CD4-positive, alpha-beta memory T cell (primary cell): ENCODE data around the gene MRPS35. TPM values are rescaled to one million over a fixed set of nuclear protein-coding genes. Genes with fewer than 3 reads are reported as not detected.

Experiments
- CTCF ChIA-PET: fragments of 350-600 bp; sonication (Branson Sonifier 250); formaldehyde crosslinking; loops from one replicate; lab custom pipeline; 2021; ENCODE audit warnings: inconsistent platforms; ENCODE audit not compliant: partially characterized antibody; lab: Charles Lee
- POLR2A ChIA-PET: fragments of 350-600 bp; sonication (Branson Sonifier 250); formaldehyde crosslinking; loops from one replicate; lab custom pipeline; 2021; ENCODE audit not compliant: partially characterized antibody; lab: Charles Lee
- DNase-seq, 5 donors: peaks; one replicate each; pipeline versions ENCODE4 v3.0.0 to v3.0.0-alpha.2; 2020 to 2022; ENCODE audit warnings: mixed read lengths in 1 of 5
- H3K27ac ChIP-seq: one replicate; pipeline ENCODE4 v1.7.0; 2013; ENCODE audit warnings: low read depth, low read length
- H3K27me3 ChIP-seq: 2 replicates; pipeline ENCODE4 v1.7.0; 2013; ENCODE audit warnings: mild to moderate bottlenecking, low read length, moderate library complexity; ENCODE audit not compliant: insufficient read depth
- H3K36me3 ChIP-seq: 2 replicates; pipeline ENCODE4 v1.7.0; 2013; ENCODE audit warnings: mild to moderate bottlenecking, low read length, moderate library complexity; ENCODE audit not compliant: insufficient read depth
- H3K4me1 ChIP-seq: 2 replicates; pipeline ENCODE4 v1.7.0; 2013; ENCODE audit warnings: mild to moderate bottlenecking, low read length, moderate library complexity; ENCODE audit not compliant: insufficient read depth
- H3K4me3 ChIP-seq, 2 donors: one replicate each; pipeline ENCODE4 v1.7.0; 2013; ENCODE audit warnings: low read length in 2 of 2, mild to moderate bottlenecking in 1 of 2
- H3K9me3 ChIP-seq, 2 donors: one replicate each; pipeline ENCODE4 v1.7.0; 2013; ENCODE audit warnings: low read length in 2 of 2, control low read depth in 1 of 2; ENCODE audit not compliant: control insufficient read depth in 1 of 2
- H3K27ac Mint-ChIP-seq, 7 donors: one replicate each; pipeline ENCODE4 v1.8.0; 2020 to 2021; ENCODE audit warnings: mixed read lengths in 7 of 7, mild to moderate bottlenecking in 6 of 7, inconsistent platforms in 3 of 7, moderate library complexity in 3 of 7
- H3K27me3 Mint-ChIP-seq, 2 donors: one replicate each; pipeline ENCODE4 v1.8.0; 2020 to 2021; ENCODE audit warnings: mixed read lengths in 2 of 2
- H3K36me3 Mint-ChIP-seq, 2 donors: one replicate each; pipeline ENCODE4 v1.8.0; 2020 to 2021; ENCODE audit warnings: mixed read lengths in 2 of 2, inconsistent platforms in 1 of 2, mild to moderate bottlenecking in 1 of 2
- H3K4me1 Mint-ChIP-seq, 4 donors: one replicate each; pipeline ENCODE4 v1.8.0; 2020 to 2021; ENCODE audit warnings: mixed read lengths in 4 of 4, mild to moderate bottlenecking in 1 of 4
- H3K4me3 Mint-ChIP-seq, 8 donors: one replicate each; pipeline ENCODE4 v1.8.0; 2020 to 2021; ENCODE audit warnings: mixed read lengths in 8 of 8, mild to moderate bottlenecking in 7 of 8, moderate library complexity in 6 of 8, inconsistent platforms in 3 of 8
- H3K9me3 Mint-ChIP-seq, 8 donors: one replicate each; pipeline ENCODE4 v1.8.0; 2020 to 2021; ENCODE audit warnings: mixed read lengths in 8 of 8, mild to moderate bottlenecking in 5 of 8, inconsistent platforms in 3 of 8, moderate library complexity in 1 of 8
- intact Hi-C: fragments of 100-400 bp; cut with micrococcal nuclease; formaldehyde crosslinking; loops from one replicate; pipeline ENCODE4 v1.15.1; 2023
- polyA plus RNA-seq, 2 donors: library from polyadenylated mRNA; unstranded; fragments of 300-500 nt; fragmentation: Illumina TruSeq; gene quantifications; one replicate each; pipeline ENCODE4 v1.2.3, GENCODE V29; 2021
- total RNA-seq, 2 experiments: library from RNA; stranded (reverse); gene quantifications; one replicate each; pipeline ENCODE4 v1.2.3, GENCODE V29; 2021

MRPS35 gene
- total RNA-seq (10 to 100 TPM; 20.3 to 21.1 TPM), polyA plus RNA-seq (10 to 100 TPM; 61.3 to 69.8 TPM)

DNA sequence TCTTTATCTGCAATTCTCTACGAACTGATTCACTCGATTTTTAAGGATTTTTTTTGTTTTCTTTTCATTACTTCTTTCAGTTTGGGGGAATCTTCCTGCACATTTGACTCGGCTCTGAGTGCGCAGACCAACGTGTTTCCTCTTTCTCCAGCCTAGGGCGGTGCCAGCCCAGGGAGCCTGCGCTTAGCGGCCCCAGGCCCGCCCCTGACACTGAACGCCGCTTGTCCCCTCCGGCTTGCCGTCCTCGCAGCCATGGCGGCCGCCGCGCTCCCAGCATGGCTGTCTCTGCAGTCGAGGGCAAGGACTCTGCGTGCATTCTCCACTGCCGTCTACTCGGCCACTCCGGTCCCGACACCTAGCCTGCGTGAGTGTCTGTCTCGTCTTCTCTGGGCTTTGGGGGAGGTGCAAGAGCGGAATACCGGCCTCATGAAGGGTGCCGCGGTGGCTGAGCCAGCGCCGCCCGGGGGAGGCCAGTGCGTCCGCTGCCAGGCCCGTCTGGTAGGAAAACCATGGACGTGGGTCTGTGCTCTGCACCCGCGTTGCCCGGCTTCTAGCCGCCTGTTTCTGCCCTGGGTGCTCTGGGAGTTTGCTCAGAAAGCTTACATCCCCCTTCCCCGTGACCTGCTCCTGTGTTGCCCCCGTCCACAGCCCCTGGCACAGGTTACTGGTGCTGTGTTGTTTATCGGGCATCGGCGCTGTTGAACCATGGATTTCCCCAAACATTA is at the start of gene MRPS35:
MRPS35 (plus strand) TSS at position 241 of the 725 bp plus-strand sequence; CDS start at position 253, 12 bp downstream.
- Mint-ChIP-seq H3K4me3 (peak within 1 kb of the TSS; percentile 92 to 100 (median 98)), H3K27me3 (no peaks in the 10 kb centered on the region), H3K4me1 (peaks cover 15 to 44% (median 29%) of the 10 kb centered on the region in 4 donors), H3K9me3 (peaks cover 0 to 5% (median 0%) of the 10 kb centered on the region in 8 donors), H3K36me3 (peaks cover 4 to 29% of the 10 kb centered on the region in 2 donors), H3K27ac (peak within 1 kb of the TSS; percentile 90 to 99 (median 97))
- Histone ChIP-seq H3K36me3 (peaks cover 3% of the 10 kb centered on the region), H3K9me3 (no peaks in the 10 kb centered on the region), H3K4me3 (peak within 1 kb of the TSS; percentile 52 to 78), H3K4me1 (peaks cover 25% of the 10 kb centered on the region), H3K27me3 (no peaks in the 10 kb centered on the region), H3K27ac (peak within 1 kb of the TSS; percentile 70)
- DNase-seq, result peak; percentile 90 to 92 (median 91)
- POLR2A ChIA-PET, result interaction anchor here (0.6 to 1.6 kb wide), 5 partner anchors 10 to 479 kb away, joined by 3 to 11 read pairs (median 4); partner anchors contain the start of genes CCDC91, KLHL42 and MANSC4
- CTCF ChIA-PET, result no interaction called here
- intact Hi-C loops, result loop anchor here (1.0 to 2.0 kb wide), 5 partner anchors 70 to 772 kb away; partner anchors contain the start of genes CCDC91, FGFR1OP2, KLHL42 and MANSC4

DNA sequence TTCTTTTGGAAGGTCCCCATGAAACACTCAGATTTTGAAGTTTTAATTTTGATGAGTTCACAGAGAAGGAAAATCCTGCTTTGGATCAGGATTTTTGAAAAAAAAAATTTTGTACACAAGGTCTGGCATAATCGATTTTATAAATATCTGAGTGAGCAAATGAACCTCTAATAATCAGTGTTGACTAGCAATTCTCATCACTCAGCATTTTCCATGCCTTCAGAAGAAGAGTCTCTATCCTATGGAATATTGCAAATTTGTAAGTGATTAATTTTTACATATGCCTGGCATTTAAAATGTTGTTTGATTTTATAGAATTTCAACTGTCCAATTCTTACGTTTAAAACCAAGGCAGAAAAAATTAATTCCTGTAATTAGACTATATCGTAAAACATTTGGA is 44.9 kb upstream of the MRPS35 start:
- Mint-ChIP-seq H3K27me3 (peaks cover 0 to 3% of the 10 kb centered on the region in 2 donors), H3K4me1 (no peaks in the 10 kb centered on the region), H3K27ac (no peak overlapping the region), H3K36me3 (peaks cover 0 to 13% of the 10 kb centered on the region in 2 donors), H3K4me3 (no peak overlapping the region), H3K9me3 (peaks cover 0 to 2% (median 0%) of the 10 kb centered on the region in 8 donors)
- Histone ChIP-seq H3K4me3 (no peak overlapping the region), H3K27ac (no peak overlapping the region), H3K9me3 (no peaks in the 10 kb centered on the region), H3K27me3 (no peaks in the 10 kb centered on the region), H3K36me3 (no peaks in the 10 kb centered on the region), H3K4me1 (no peaks in the 10 kb centered on the region)
- no peak for DNase-seq
- intact Hi-C loops, result no loop called here
- ChIA-PET CTCF (no interaction called here), POLR2A (no interaction called here)

GRCh38 chr12:27666510-27666909 is 44.1 kb upstream of the MRPS35 start:
- H3K36me3 Mint-ChIP-seq, result peaks cover 0 to 10% of the 10 kb centered on the region in 2 donors
- H3K4me3 ChIP-seq, result no peak overlapping the region
- ChIA-PET POLR2A (no interaction called here), CTCF (no interaction called here)
- DNase-seq, result no peak
- no peaks in the 10 kb centered on the region for H3K36me3 ChIP-seq
- H3K4me1 Mint-ChIP-seq, result no peaks in the 10 kb centered on the region
- no peak overlapping the region for H3K27ac ChIP-seq
- no peak overlapping the region for H3K27ac Mint-ChIP-seq
- no peaks in the 10 kb centered on the region for H3K27me3 ChIP-seq
- no peaks in the 10 kb centered on the region for H3K9me3 ChIP-seq
- no peak overlapping the region for H3K4me3 Mint-ChIP-seq
- intact Hi-C loops, result no loop called here
- no peaks in the 10 kb centered on the region for H3K4me1 ChIP-seq
- peaks cover 0 to 3% of the 10 kb centered on the region in 2 donors for H3K27me3 Mint-ChIP-seq
- H3K9me3 Mint-ChIP-seq, result peaks cover 0 to 2% (median 0%) of the 10 kb centered on the region in 8 donors

DNA sequence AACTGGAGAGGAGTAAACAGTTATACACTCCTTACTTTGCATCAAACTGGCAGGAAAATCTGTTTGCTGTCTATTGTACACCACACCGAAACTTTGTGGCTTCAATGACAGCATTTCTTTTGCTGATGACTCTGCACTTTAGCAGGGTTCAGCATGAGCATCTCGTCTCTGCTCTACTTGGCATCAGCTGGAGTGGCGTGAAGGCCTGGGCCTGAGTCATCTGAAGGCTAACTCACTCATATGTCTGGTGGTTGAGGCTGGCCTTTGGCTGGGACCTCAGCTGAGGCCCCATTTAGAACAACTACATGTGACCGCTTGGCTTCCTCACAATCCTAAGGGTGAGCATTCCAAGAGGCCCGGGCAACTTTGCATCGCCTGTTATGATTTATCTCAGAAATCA is 43.1 kb upstream of the MRPS35 start:
- H3K36me3 ChIP-seq, result no peaks in the 10 kb centered on the region
- peaks cover 0 to 2% (median 0%) of the 10 kb centered on the region in 8 donors for H3K9me3 Mint-ChIP-seq
- intact Hi-C loops, result no loop called here
- H3K9me3 ChIP-seq, result no peaks in the 10 kb centered on the region
- no peak for DNase-seq
- no peak overlapping the region for H3K27ac Mint-ChIP-seq
- H3K4me3 ChIP-seq, result no peak overlapping the region
- H3K27ac ChIP-seq, result no peak overlapping the region
- POLR2A ChIA-PET, result no interaction called here
- no peaks in the 10 kb centered on the region for H3K4me1 Mint-ChIP-seq
- CTCF ChIA-PET, result no interaction called here
- no peaks in the 10 kb centered on the region for H3K27me3 ChIP-seq
- H3K36me3 Mint-ChIP-seq, result peaks cover 0 to 7% of the 10 kb centered on the region in 2 donors
- no peaks in the 10 kb centered on the region for H3K4me1 ChIP-seq
- H3K4me3 Mint-ChIP-seq, result no peak overlapping the region
- peaks cover 0 to 1% of the 10 kb centered on the region in 2 donors for H3K27me3 Mint-ChIP-seq

DNA sequence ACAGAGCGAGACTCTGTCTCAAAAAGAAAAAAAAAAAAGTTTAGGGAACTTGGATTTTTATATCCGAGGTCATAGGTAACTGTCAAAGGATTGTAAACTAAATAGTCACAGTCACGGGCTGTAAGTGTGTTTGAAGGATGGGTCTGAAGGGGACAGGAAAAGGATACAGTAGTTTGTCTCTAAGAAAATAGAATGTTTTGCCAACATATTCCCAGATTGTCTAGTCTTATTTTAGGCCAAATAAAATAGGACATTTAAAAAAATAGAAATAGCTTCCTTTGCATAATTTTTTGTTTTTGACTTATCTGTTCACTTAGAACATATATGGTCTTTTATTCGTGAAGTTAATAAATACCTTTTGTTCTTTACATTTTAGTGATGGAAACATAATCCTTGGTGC is 38.6 kb upstream of the MRPS35 start:
- no peak overlapping the region for H3K4me3 Mint-ChIP-seq
- Histone ChIP-seq H3K9me3 (no peaks in the 10 kb centered on the region), H3K4me1 (no peaks in the 10 kb centered on the region), H3K36me3 (no peaks in the 10 kb centered on the region), H3K27me3 (no peaks in the 10 kb centered on the region), H3K4me3 (no peak overlapping the region), H3K27ac (no peak overlapping the region)
- peaks cover 0 to 5% of the 10 kb centered on the region in 2 donors for H3K36me3 Mint-ChIP-seq
- intact Hi-C loops, result no loop called here
- H3K4me1 Mint-ChIP-seq, result no peaks in the 10 kb centered on the region
- CTCF ChIA-PET, result interaction anchor here (1.0 kb wide), 1 partner anchor 13 kb away, joined by 4 read pairs; no protein-coding TSS in a partner anchor
- DNase-seq, result no peak
- no peak overlapping the region for H3K27ac Mint-ChIP-seq
- no peaks in the 10 kb centered on the region for H3K27me3 Mint-ChIP-seq
- no peaks in the 10 kb centered on the region for H3K9me3 Mint-ChIP-seq
- POLR2A ChIA-PET, result no interaction called here

- H3K36me3 Mint-ChIP-seq, result peaks cover 0 to 7% of the 10 kb centered on the region in 2 donors
Measured at GRCh38 chr12:27672643-27673042, 38.0 kb upstream of the MRPS35 start.

DNA sequence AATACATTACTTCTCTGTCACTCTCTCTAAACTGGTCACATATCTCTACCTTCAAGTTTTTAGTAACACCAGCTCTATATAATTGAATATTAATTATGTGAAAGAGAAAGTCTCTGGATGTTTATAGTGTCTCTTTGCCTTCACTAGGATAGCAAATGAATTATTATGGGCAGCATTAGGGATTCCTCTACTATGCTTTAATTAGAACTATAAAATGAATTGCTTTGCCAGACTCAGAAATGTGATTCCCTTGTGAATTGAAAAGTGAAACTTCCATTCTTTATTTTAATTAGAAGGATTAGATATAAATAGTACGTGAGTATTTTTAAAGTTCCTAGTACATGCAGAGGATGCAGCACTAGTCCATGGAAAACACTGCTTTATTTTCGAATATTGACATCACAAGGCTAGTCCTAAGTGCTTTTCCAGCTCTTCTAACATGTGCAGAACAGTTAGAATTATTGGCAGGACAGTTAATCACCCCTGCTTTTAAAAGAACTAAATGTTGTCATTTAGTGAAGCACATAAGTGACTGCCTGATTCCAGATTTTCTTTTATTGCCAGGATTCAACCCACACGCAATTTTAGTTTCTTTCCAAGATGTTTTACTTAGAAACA is 37.4 kb upstream of the MRPS35 start:
- H3K36me3 ChIP-seq, result no peaks in the 10 kb centered on the region
- no peak overlapping the region for H3K27ac ChIP-seq
- intact Hi-C loops, result no loop called here
- Mint-ChIP-seq H3K4me3 (no peak overlapping the region), H3K27ac (no peak overlapping the region), H3K9me3 (no peaks in the 10 kb centered on the region), H3K4me1 (no peaks in the 10 kb centered on the region), H3K36me3 (peaks cover 0 to 7% of the 10 kb centered on the region in 2 donors), H3K27me3 (no peaks in the 10 kb centered on the region)
- no peaks in the 10 kb centered on the region for H3K27me3 ChIP-seq
- DNase-seq, result no peak
- H3K4me3 ChIP-seq, result no peak overlapping the region
- ChIA-PET CTCF (no interaction called here), POLR2A (no interaction called here)
- H3K9me3 ChIP-seq, result no peaks in the 10 kb centered on the region
- H3K4me1 ChIP-seq, result no peaks in the 10 kb centered on the region

More at GRCh38 chr12:27672643-27673042, 38.0 kb upstream of the MRPS35 start:
- Histone ChIP-seq H3K27me3 (no peaks in the 10 kb centered on the region), H3K36me3 (no peaks in the 10 kb centered on the region), H3K4me3 (no peak overlapping the region), H3K27ac (no peak overlapping the region), H3K4me1 (no peaks in the 10 kb centered on the region), H3K9me3 (no peaks in the 10 kb centered on the region)
- ChIA-PET POLR2A (no interaction called here), CTCF (interaction anchor here (1.0 kb wide), 1 partner anchor 13 kb away, joined by 4 read pairs; no protein-coding TSS in a partner anchor)
- intact Hi-C loops, result no loop called here
- DNase-seq, result no peak
- Mint-ChIP-seq H3K27ac (no peak overlapping the region), H3K9me3 (no peaks in the 10 kb centered on the region), H3K27me3 (no peaks in the 10 kb centered on the region), H3K4me1 (no peaks in the 10 kb centered on the region), H3K4me3 (no peak overlapping the region)
